Upper lobe of left lung (tissue), 4 donors: ENCODE measurements around the gene HDDC2.

ENCODE experiments used
- CTCF ChIP-seq, 6 experiments: fragments of 450-650 bp in 4 of 6; fragments of 200-600 bp in 2 of 6; sonication (generic) in 2 of 6; IDR thresholded peaks; one replicate each; pipeline ENCODE4 v1.5.1; 2016 to 2019; ENCODE audit warnings: antibody characterized with exemption in 6 of 6
- POLR2AphosphoS5 ChIP-seq, 2 donors: sonication (generic); formaldehyde crosslinking; IDR thresholded peaks; one replicate each; pipeline ENCODE4 v1.5.1; 2017; ENCODE audit warnings: antibody characterized with exemption in 2 of 2

GRCh38 chr6:125245523-125246264, 56.1 kb downstream of the HDDC2 start:
- TF ChIP-seq CTCF (IDR thresholded peaks at IDR 0.05) (no peak), POLR2AphosphoS5 (IDR thresholded peaks at IDR 0.05) (no peak)
